Stimulated activated CD4-positive, alpha-beta T cell treated with anti-CD3 and anti-CD28 coated beads, Interleukin-2, amount 100 ng/mL, for 48 hours (primary cell): ENCODE measurements around the gene ELMO1.

Experiments
- DNase-seq, 2 donors: peaks; one replicate each; pipeline ENCODE4 v3.0.0-alpha.2; 2020

The ELMO1 gene

GRCh38 chr7:37295401-37295800 is 153.3 kb downstream of the ELMO1 start:
- no peak for DNase-seq

GRCh38 chr7:37290731-37291130 is 157.9 kb downstream of the ELMO1 start:
- no peak for DNase-seq

- no peak for DNase-seq
Measured at GRCh38 chr7:37289781-37290180, 158.9 kb downstream of the ELMO1 start.

- DNase-seq: no peak
Measured at GRCh38 chr7:37289367-37289766, 159.3 kb downstream of the ELMO1 start.

GRCh38 chr7:37287131-37287855 is 161.4 kb downstream of the ELMO1 start:
- DNase-seq: no peak

GRCh38 chr7:37286454-37286832 is 162.2 kb downstream of the ELMO1 start:
- DNase-seq: no peak

- no peak for DNase-seq
Measured at GRCh38 chr7:37285706-37286453, 162.8 kb downstream of the ELMO1 start.

- DNase-seq: peak; percentile 25 to 28
Measured at GRCh38 chr7:37284805-37285231, 163.8 kb downstream of the ELMO1 start.

GRCh38 chr7:37284285-37284684 is 164.4 kb downstream of the ELMO1 start:
- DNase-seq: no peak

GRCh38 chr7:37283716-37284115 is 164.9 kb downstream of the ELMO1 start:
- no peak for DNase-seq

GRCh38 chr7:37282927-37283326 is 165.7 kb downstream of the ELMO1 start:
- DNase-seq: no peak

GRCh38 chr7:37282093-37282444 is 166.6 kb downstream of the ELMO1 start:
- DNase-seq: no peak

- DNase-seq: no peak
Measured at GRCh38 chr7:37281368-37282092, 167.1 kb downstream of the ELMO1 start.

GRCh38 chr7:37277513-37277912 is 171.2 kb downstream of the ELMO1 start:
- no peak for DNase-seq

- no peak for DNase-seq
Measured at GRCh38 chr7:37275078-37275710, 173.5 kb downstream of the ELMO1 start.

- DNase-seq: no peak
Measured at GRCh38 chr7:37273891-37274290, 174.8 kb downstream of the ELMO1 start.

- DNase-seq: no peak
Measured at GRCh38 chr7:37269711-37270508, 178.8 kb downstream of the ELMO1 start.

- DNase-seq: no peak
Measured at GRCh38 chr7:37267251-37267650, 181.4 kb downstream of the ELMO1 start.

GRCh38 chr7:37265876-37266275 is 182.8 kb downstream of the ELMO1 start:
- no peak for DNase-seq

- no peak for DNase-seq
Measured at GRCh38 chr7:37265006-37265405, 183.7 kb downstream of the ELMO1 start.

GRCh38 chr7:37262181-37262580 is 186.5 kb downstream of the ELMO1 start:
- DNase-seq: no peak

GRCh38 chr7:37259319-37259821 is 189.3 kb downstream of the ELMO1 start:
- DNase-seq: no peak
